ENCODE data around the gene WARS2.

WARS2 gene

GRCh38 chr1:119006406-119007279, 133.8 kb downstream of the WARS2 start:
- no peak for TF ChIP-seq PAX5 (IDR thresholded peaks at IDR 0.05; ENCODE audit: insufficient read depth, low read length, severe bottlenecking)
- no peak for TF ChIP-seq POLR2AphosphoS5 (IDR thresholded peaks at IDR 0.05; ENCODE audit: low read depth, low read length)
- no peak for TF ChIP-seq POU2F2 (IDR thresholded peaks at IDR 0.05; ENCODE audit: low read depth, low read length)
- FAIRE-seq (no peak), DNase-seq (ENCODE audit: insufficient read length, low spot score) (no peak)

- DNase-seq (ENCODE audit: insufficient read length, low spot score) = no peak
- no peak for FAIRE-seq
- TF ChIP-seq TAF1 (IDR thresholded peaks at IDR 0.05; ENCODE audit: low read depth, low read length) (no peak), SPI1 (IDR thresholded peaks at IDR 0.05; ENCODE audit: low read depth, low read length) (no peak), POLR2A (IDR thresholded peaks at IDR 0.05; ENCODE audit: low read depth, low read length) (no peak), PAX5 (IDR thresholded peaks at IDR 0.05; ENCODE audit: insufficient read depth, low read length, severe bottlenecking) (no peak)
These were observed 134.6 kb downstream of the WARS2 start for GRCh38 chr1:119005724-119006405.

- TF ChIP-seq PAX5 (IDR thresholded peaks at IDR 0.05; ENCODE audit: insufficient read depth, low read length, severe bottlenecking) = no peak
- no peak for TF ChIP-seq POLR2A (IDR thresholded peaks at IDR 0.05; ENCODE audit: low read depth, low read length)
- TF ChIP-seq SPI1 (IDR thresholded peaks at IDR 0.05; ENCODE audit: low read depth, low read length) = no peak
- no peak for TF ChIP-seq POU2F2 (IDR thresholded peaks at IDR 0.05; ENCODE audit: low read depth, low read length)
- no peak for TF ChIP-seq POLR2AphosphoS5 (IDR thresholded peaks at IDR 0.05; ENCODE audit: low read depth, low read length)
- TF ChIP-seq TAF1 (IDR thresholded peaks at IDR 0.05; ENCODE audit: low read depth, low read length) = no peak
- no peak for FAIRE-seq
- DNase-seq (ENCODE audit: insufficient read length, low spot score) = no peak
These were observed 135.7 kb downstream of the WARS2 start for GRCh38 chr1:119004781-119005180.

GRCh38 chr1:119004129-119004527, 136.3 kb downstream of the WARS2 start:
- FAIRE-seq = no peak

GRCh38 chr1:119003413-119004128, 136.9 kb downstream of the WARS2 start:
- DNase-seq (ENCODE audit: insufficient read length, low spot score) (no peak), FAIRE-seq (no peak)
- TF ChIP-seq POLR2A (IDR thresholded peaks at IDR 0.05; ENCODE audit: low read depth, low read length) (no peak), SPI1 (IDR thresholded peaks at IDR 0.05; ENCODE audit: low read depth, low read length) (no peak), POU2F2 (IDR thresholded peaks at IDR 0.05; ENCODE audit: low read depth, low read length) (no peak), POLR2AphosphoS5 (IDR thresholded peaks at IDR 0.05; ENCODE audit: low read depth, low read length) (no peak), TAF1 (IDR thresholded peaks at IDR 0.05; ENCODE audit: low read depth, low read length) (no peak), PAX5 (IDR thresholded peaks at IDR 0.05; ENCODE audit: insufficient read depth, low read length, severe bottlenecking) (no peak)

More at GRCh38 chr1:119004129-119004527, 136.3 kb downstream of the WARS2 start:
- no peak for DNase-seq (ENCODE audit: insufficient read length, low spot score)
- TF ChIP-seq POLR2AphosphoS5 (IDR thresholded peaks at IDR 0.05; ENCODE audit: low read depth, low read length) = no peak
- no peak for TF ChIP-seq POU2F2 (IDR thresholded peaks at IDR 0.05; ENCODE audit: low read depth, low read length)
- TF ChIP-seq POLR2A (IDR thresholded peaks at IDR 0.05; ENCODE audit: low read depth, low read length) = no peak
- TF ChIP-seq SPI1 (IDR thresholded peaks at IDR 0.05; ENCODE audit: low read depth, low read length) = no peak
- TF ChIP-seq TAF1 (IDR thresholded peaks at IDR 0.05; ENCODE audit: low read depth, low read length) = no peak

DNA sequence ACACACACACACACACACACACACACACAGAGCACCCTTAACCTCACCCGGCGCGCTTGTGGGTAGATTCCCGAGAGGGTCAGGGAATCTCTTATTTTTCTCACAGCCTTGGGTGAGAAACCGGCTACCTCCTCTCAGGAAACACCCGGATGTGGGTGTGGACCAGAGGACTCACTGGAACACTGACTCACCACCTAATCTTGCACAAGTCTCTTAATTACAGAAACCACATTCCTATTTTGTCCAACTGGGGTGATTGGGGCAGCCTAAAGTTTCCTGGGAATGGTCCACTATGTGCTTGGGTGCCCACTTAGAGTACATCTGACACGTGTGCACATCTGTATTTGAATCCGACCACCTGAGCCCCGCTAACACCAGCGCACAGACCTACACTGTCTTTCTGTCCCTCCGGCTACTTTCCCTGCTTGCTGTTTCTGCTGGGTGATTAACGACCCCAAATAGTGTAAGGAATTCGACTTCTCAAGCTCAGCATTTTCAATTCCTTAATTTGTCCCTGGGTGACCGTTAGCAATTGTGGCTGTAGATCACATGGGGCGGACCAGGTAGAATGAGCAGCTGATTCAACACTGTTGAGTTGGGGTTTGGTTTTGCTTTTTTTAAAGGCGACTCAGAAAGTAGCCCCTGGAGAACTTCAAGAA, 138.3 kb downstream of the WARS2 start:
- TF ChIP-seq POLR2AphosphoS5 (IDR thresholded peaks at IDR 0.05; ENCODE audit: low read depth, low read length) = no peak
- no peak for TF ChIP-seq POLR2A (IDR thresholded peaks at IDR 0.05; ENCODE audit: low read depth, low read length)
- no peak for TF ChIP-seq POU2F2 (IDR thresholded peaks at IDR 0.05; ENCODE audit: low read depth, low read length)
- no peak for TF ChIP-seq PAX5 (IDR thresholded peaks at IDR 0.05; ENCODE audit: insufficient read depth, low read length, severe bottlenecking)
- no peak for TF ChIP-seq TAF1 (IDR thresholded peaks at IDR 0.05; ENCODE audit: low read depth, low read length)
- TF ChIP-seq SPI1 (IDR thresholded peaks at IDR 0.05; ENCODE audit: low read depth, low read length) = no peak
- DNase-seq (ENCODE audit: insufficient read length, low spot score) = no peak
- FAIRE-seq = no peak

DNA sequence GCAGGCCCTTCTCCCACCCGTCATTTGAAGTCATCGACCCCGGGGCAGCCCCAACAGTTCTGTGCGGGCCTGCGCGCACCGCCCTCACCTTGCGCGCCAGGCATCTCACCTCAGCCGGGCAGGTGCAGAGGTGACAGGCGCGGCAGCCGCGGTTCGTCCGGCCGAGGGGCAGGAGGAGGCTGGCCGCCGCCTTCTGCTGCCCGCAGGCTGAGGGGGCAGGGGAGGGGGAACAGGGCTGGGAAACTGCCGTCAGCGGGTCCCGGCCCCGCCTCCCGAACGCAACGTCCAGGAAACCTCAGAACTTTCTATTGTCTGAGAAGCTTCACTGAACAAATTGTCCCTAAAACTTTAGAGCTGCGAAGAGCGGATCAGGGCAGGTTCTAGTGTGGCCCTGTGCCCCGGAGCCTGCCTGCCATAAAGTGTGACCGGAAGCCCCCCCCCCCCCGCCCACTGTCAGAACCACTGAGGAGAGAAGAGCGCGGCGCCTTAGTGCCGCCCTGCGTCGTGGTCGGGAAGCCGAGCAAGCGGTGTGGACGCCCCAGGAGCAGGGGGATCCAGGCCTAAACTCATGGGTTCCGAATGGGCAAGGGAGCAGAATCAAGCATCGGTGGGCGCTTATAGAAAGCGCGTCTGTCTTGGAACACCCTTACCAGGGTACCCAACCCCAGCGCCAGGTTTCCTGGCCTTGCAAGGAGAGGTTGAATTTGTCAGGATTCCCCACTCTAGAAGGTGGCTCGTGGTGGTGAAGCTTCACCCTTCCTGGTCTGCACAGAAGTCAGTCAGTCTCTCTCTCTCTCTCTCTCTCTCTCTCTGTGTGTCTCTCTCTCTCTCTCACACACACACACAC, 139.0 kb downstream of the WARS2 start:
- no peak for TF ChIP-seq POLR2A (IDR thresholded peaks at IDR 0.05; ENCODE audit: low read depth, low read length)
- TF ChIP-seq SPI1 (IDR thresholded peaks at IDR 0.05; ENCODE audit: low read depth, low read length) = no peak
- no peak for TF ChIP-seq POU2F2 (IDR thresholded peaks at IDR 0.05; ENCODE audit: low read depth, low read length)
- TF ChIP-seq TAF1 (IDR thresholded peaks at IDR 0.05; ENCODE audit: low read depth, low read length) = no peak
- no peak for TF ChIP-seq PAX5 (IDR thresholded peaks at IDR 0.05; ENCODE audit: insufficient read depth, low read length, severe bottlenecking)
- no peak for TF ChIP-seq POLR2AphosphoS5 (IDR thresholded peaks at IDR 0.05; ENCODE audit: low read depth, low read length)
- DNase-seq (ENCODE audit: insufficient read length, low spot score) = no peak
- FAIRE-seq = no peak

DNA sequence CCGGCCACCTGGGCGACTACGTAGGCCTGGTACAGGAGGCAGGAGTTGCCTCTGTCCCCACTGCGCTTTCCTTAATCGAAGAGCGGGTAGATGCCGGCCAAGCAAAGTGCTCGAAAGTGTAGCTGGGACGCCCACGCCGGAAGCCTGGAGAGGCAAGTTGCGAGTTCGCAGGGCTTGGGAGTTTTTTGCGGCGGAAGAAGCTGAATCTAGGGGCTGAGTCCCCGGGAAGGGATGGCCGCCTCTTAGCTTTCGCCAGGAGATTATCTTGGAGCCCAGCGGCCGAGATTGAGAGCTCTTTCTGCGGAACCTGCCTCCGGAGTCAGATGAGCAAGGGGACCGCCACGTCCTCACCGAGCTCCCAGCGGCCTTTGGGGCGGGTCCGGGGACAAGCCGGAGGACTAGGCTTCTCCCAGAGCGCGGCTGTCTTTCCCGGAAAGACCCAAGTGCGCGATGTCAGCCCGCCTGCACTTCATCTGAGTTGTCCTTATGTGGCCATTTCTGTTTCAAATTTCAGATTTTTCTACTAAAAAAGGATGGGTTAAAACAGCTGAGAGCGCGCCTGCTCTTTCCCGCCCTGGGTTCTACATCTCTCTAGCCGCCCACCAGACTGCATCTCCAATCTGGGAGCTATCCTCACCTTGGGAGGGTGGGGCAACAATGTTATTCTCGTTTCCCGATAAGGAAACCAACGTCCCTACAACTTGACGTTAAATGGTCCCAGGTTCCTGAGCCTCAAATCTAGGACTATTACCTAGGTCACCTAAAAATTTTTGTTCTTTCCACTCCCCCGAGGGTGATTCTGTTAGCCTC, 139.9 kb downstream of the WARS2 start:
- DNase-seq (ENCODE audit: insufficient read length, low spot score) (no peak), FAIRE-seq (no peak)
- no peak for TF ChIP-seq POLR2A (IDR thresholded peaks at IDR 0.05; ENCODE audit: low read depth, low read length)
- TF ChIP-seq POLR2AphosphoS5 (IDR thresholded peaks at IDR 0.05; ENCODE audit: low read depth, low read length) = no peak
- TF ChIP-seq POU2F2 (IDR thresholded peaks at IDR 0.05; ENCODE audit: low read depth, low read length) = no peak
- no peak for TF ChIP-seq SPI1 (IDR thresholded peaks at IDR 0.05; ENCODE audit: low read depth, low read length)
- TF ChIP-seq PAX5 (IDR thresholded peaks at IDR 0.05; ENCODE audit: insufficient read depth, low read length, severe bottlenecking) = no peak
- TF ChIP-seq TAF1 (IDR thresholded peaks at IDR 0.05; ENCODE audit: low read depth, low read length) = no peak
